ENCODE data around the gene LRPPRC. TPM values are rescaled to one million over a fixed set of nuclear protein-coding genes. Genes with fewer than 3 reads are reported as not detected.

Gene LRPPRC
- total RNA-seq, 1 donor from 2014 or later, result 58.0 TPM

- no peaks in the 10 kb centered on the region for H3K4me1 ChIP-seq
- ATAC-seq (no peak), DNase-seq (no peak)
- H3K4me3 ChIP-seq, result no peak overlapping the region
- no peak overlapping the region for H3K27ac ChIP-seq
- no peak for TF ChIP-seq CTCF (IDR thresholded peaks at IDR 0.05)
- no peaks in the 10 kb centered on the region for H3K9me3 ChIP-seq
- intact Hi-C loops (cut with DNase I), result no loop called here
- peaks cover 8% of the 10 kb centered on the region for H3K27me3 ChIP-seq (ENCODE audit: low read depth)
- no peaks in the 10 kb centered on the region for H3K36me3 ChIP-seq
Measured at GRCh38 chr2:43848214-43848613, 147.6 kb downstream of the LRPPRC start.

GRCh38 chr2:43846140-43846793, 149.5 kb downstream of the LRPPRC start:
- intact Hi-C loops (cut with DNase I), result no loop called here
- TF ChIP-seq CTCF (IDR thresholded peaks at IDR 0.05), result no peak
- no peaks in the 10 kb centered on the region for H3K27me3 ChIP-seq (ENCODE audit: low read depth)
- DNase-seq (no peak), ATAC-seq (no peak)
- H3K36me3 ChIP-seq, result no peaks in the 10 kb centered on the region
- no peaks in the 10 kb centered on the region for H3K4me1 ChIP-seq
- H3K4me3 ChIP-seq, result no peak overlapping the region
- no peak overlapping the region for H3K27ac ChIP-seq
- H3K9me3 ChIP-seq, result no peaks in the 10 kb centered on the region

GRCh38 chr2:43845181-43845580, 150.6 kb downstream of the LRPPRC start:
- H3K36me3 ChIP-seq, result no peaks in the 10 kb centered on the region
- DNase-seq (no peak), ATAC-seq (no peak)
- no peaks in the 10 kb centered on the region for H3K27me3 ChIP-seq (ENCODE audit: low read depth)
- no peak overlapping the region for H3K27ac ChIP-seq
- no peaks in the 10 kb centered on the region for H3K9me3 ChIP-seq
- H3K4me1 ChIP-seq, result no peaks in the 10 kb centered on the region
- no peak for TF ChIP-seq CTCF (IDR thresholded peaks at IDR 0.05)
- H3K4me3 ChIP-seq, result no peak overlapping the region
- intact Hi-C loops (cut with DNase I), result no loop called here

GRCh38 chr2:43842866-43843226, 152.9 kb downstream of the LRPPRC start:
- Histone ChIP-seq H3K9me3 (no peaks in the 10 kb centered on the region), H3K36me3 (no peaks in the 10 kb centered on the region), H3K27me3 (ENCODE audit: low read depth) (no peaks in the 10 kb centered on the region), H3K27ac (no peak overlapping the region), H3K4me3 (no peak overlapping the region), H3K4me1 (no peaks in the 10 kb centered on the region)
- ATAC-seq (no peak), DNase-seq (no peak)
- intact Hi-C loops (cut with DNase I), result no loop called here
- no peak for TF ChIP-seq CTCF (IDR thresholded peaks at IDR 0.05)

- TF ChIP-seq CTCF (IDR thresholded peaks at IDR 0.05), result no peak
- DNase-seq, result no peak
- H3K27me3 ChIP-seq (ENCODE audit: low read depth), result no peaks in the 10 kb centered on the region
- intact Hi-C loops (cut with DNase I), result no loop called here
- H3K9me3 ChIP-seq, result no peaks in the 10 kb centered on the region
- no peaks in the 10 kb centered on the region for H3K4me1 ChIP-seq
- no peaks in the 10 kb centered on the region for H3K36me3 ChIP-seq
- no peak overlapping the region for H3K27ac ChIP-seq
- ATAC-seq, result no peak
- H3K4me3 ChIP-seq, result no peak overlapping the region
Measured at GRCh38 chr2:43841949-43842865, 153.6 kb downstream of the LRPPRC start.
